ENCODE results near the gene ARPC1A. TPM values are rescaled to one million over a fixed set of nuclear protein-coding genes. Genes with fewer than 3 reads are reported as not detected.
A peak's percentile ranks its signal among the peaks of the same experiment; 100 is the strongest.
"Not testable (repeated sequence)": the region's sequence is repeated elsewhere in the genome, so short reads cannot be mapped to it uniquely, and the experiment has no call there.

The ARPC1A gene
- total and polyA plus RNA-seq, 12 donors = 93.1 to 213 (median 134) TPM

- ATAC-seq (no peak), DNase-seq (no peak)
- Histone ChIP-seq H3K27me3 (no peaks in the 10 kb centered on the region), H3K4me1 (no peaks in the 10 kb centered on the region), H3K27ac (no peak overlapping the region), H3K9me3 (no peaks in the 10 kb centered on the region), H3K36me3 (no peaks in the 10 kb centered on the region), H3K4me3 (no peak overlapping the region)
- 74 to 78% methylated on average over 9 of the region's 9 CpGs for WGBS, 2 donors
- intact Hi-C loops (cut with DNase I) = no loop called here
- no peak for TF ChIP-seq CTCF (IDR thresholded peaks at IDR 0.05)
These were observed 36.5 kb upstream of the ARPC1A start for GRCh38 chr7:99289185-99289584.

DNA sequence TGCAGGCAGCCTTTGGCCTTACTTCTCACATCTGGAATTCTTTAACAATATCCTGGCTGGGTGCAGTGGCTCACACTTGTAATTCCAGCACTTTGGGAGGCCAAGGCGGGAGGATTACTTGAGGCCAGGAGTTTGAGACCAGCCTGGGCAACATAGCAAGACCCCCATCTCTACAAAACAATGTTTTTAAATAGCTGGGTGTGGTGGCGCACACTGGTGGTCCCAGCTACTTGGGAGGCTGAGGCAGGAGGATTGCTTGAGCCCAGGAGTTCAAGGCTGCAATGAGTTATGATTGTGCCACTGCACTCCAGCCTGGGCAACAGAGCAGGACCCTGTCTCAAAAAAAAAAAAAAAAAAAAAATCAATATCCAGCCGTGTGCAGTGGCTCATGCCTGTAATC, 35.5 kb upstream of the ARPC1A start:
- DNase-seq; H3K36me3 ChIP-seq; H3K27ac ChIP-seq; H3K4me1 ChIP-seq; ATAC-seq; H3K4me3 ChIP-seq; H3K27me3 ChIP-seq; H3K9me3 ChIP-seq; intact Hi-C loops (cut with DNase I): not testable (repeated sequence)
- 93 to 95% methylated on average over 3 of the region's 3 CpGs for WGBS, 2 donors

GRCh38 chr7:99290980-99291607, 34.6 kb upstream of the ARPC1A start:
- Histone ChIP-seq H3K9me3 (no peaks in the 10 kb centered on the region), H3K4me3 (no peak overlapping the region), H3K4me1 (no peaks in the 10 kb centered on the region), H3K27me3 (no peaks in the 10 kb centered on the region), H3K36me3 (no peaks in the 10 kb centered on the region), H3K27ac (no peak overlapping the region)
- TF ChIP-seq CTCF (IDR thresholded peaks at IDR 0.05) = no peak
- DNase-seq = no peak
- intact Hi-C loops (cut with DNase I) = no loop called here
- 76 to 80% methylated on average over 10 of the region's 10 CpGs for WGBS, 2 donors
- peak in 1 of 8 donors; percentile 42 for ATAC-seq

DNA sequence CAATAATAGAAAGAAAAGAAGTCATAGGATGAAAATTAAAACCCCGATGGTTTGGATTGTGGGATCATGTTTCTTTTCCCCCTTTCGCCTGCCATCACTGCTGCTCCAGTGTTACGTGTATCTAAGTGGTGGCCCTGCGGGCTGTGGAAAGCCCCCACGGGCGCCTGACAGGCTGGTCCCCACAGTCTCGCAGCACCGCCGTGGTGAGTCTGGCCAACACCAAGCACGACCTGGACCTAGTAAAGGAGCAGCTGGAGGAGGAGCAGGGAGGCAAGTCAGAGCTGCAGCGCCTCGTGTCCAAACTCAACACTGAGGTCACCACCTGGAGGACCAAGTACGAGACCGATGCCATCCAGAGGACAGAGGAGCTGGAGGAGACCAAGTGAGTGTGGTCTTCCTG, 33.6 kb upstream of the ARPC1A start:
- no peak overlapping the region for H3K27ac ChIP-seq
- no peak overlapping the region for H3K4me3 ChIP-seq
- no peak for TF ChIP-seq CTCF (IDR thresholded peaks at IDR 0.05)
- no peaks in the 10 kb centered on the region for H3K27me3 ChIP-seq
- 92% methylated on average over 14 of the region's 14 CpGs for WGBS, 2 donors
- H3K36me3 ChIP-seq = no peaks in the 10 kb centered on the region
- no peak for ATAC-seq
- no peaks in the 10 kb centered on the region for H3K9me3 ChIP-seq
- no peaks in the 10 kb centered on the region for H3K4me1 ChIP-seq
- intact Hi-C loops (cut with DNase I) = no loop called here
- DNase-seq = no peak

DNA sequence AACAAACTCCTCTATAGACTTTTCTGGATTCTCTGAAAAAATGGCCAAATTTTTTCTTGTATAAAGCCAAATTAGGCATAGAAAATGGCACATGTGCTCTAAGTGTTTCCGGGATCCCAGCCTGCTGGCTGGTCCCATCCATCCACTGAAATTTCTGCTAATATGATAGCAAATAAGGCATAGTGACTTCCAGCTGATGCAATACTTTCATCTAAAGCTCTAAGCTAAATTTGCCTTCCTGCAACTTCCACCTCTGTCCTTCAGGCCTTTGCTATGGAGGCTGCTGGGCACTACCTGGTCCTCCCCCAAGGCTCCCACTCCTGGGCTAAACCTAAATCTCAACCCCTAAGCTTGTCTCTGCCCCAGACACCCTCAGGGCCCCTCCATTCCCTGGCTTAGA, 32.5 kb upstream of the ARPC1A start:
- no peak for DNase-seq
- TF ChIP-seq CTCF (IDR thresholded peaks at IDR 0.05) = no peak
- 92 to 94% methylated on average over 1 of the region's 1 CpG for WGBS, 2 donors
- H3K36me3 ChIP-seq = no peaks in the 10 kb centered on the region
- no peaks in the 10 kb centered on the region for H3K27me3 ChIP-seq
- no peak for ATAC-seq
- no peak overlapping the region for H3K4me3 ChIP-seq
- no peaks in the 10 kb centered on the region for H3K4me1 ChIP-seq
- H3K9me3 ChIP-seq = no peaks in the 10 kb centered on the region
- H3K27ac ChIP-seq = no peak overlapping the region
- intact Hi-C loops (cut with DNase I) = no loop called here

Data from heart right ventricle (tissue), 16 donors.